Neuronal stem cell (in vitro differentiated cells): Measurements from ENCODE around the gene LSAMP.

Experiments
- DNase-seq: peaks from one replicate; pipeline ENCODE4 v3.0.0-alpha.2; 2013; ENCODE audit warnings: low spot score
- H2AFZ ChIP-seq: one replicate; pipeline ENCODE4 v1.6.1; 2013; ENCODE audit warnings: mild to moderate bottlenecking, low read length, inconsistent platforms
- H2AK5ac ChIP-seq: 2 replicates; pipeline ENCODE4 v1.6.1; 2013; ENCODE audit warnings: low read depth, mild to moderate bottlenecking, inconsistent platforms, low read length, moderate library complexity, mixed read lengths
- H2BK120ac ChIP-seq: 2 replicates; pipeline ENCODE4 v1.6.1; 2013; ENCODE audit warnings: low read depth, mild to moderate bottlenecking, inconsistent platforms, low read length, moderate library complexity, mixed read lengths
- H2BK12ac ChIP-seq: one replicate; pipeline ENCODE4 v1.6.1; 2013; ENCODE audit warnings: low read length, inconsistent platforms
- H2BK15ac ChIP-seq: 2 replicates; pipeline ENCODE4 v1.6.1; 2013; ENCODE audit warnings: mild to moderate bottlenecking, low read length, inconsistent platforms, mixed read lengths
- H2BK5ac ChIP-seq: one replicate; pipeline ENCODE4 v1.6.1; 2013; ENCODE audit warnings: inconsistent platforms, mild to moderate bottlenecking, low read length, moderate library complexity
- H3K14ac ChIP-seq: one replicate; pipeline ENCODE4 v1.6.1; 2013; ENCODE audit warnings: low read length, inconsistent platforms
- H3K18ac ChIP-seq: 2 replicates; pipeline ENCODE4 v1.6.1; 2013; ENCODE audit warnings: low read length, inconsistent platforms
- H3K23ac ChIP-seq: 2 replicates; pipeline ENCODE4 v1.6.1; 2013; ENCODE audit warnings: low read depth, mild to moderate bottlenecking, mixed read lengths, low read length, inconsistent platforms; ENCODE audit not compliant: poor library complexity
- H3K27ac ChIP-seq: replicated peaks from 3 replicates; pipeline ENCODE4 v1.5.1; 2013; ENCODE audit warnings: low read length, inconsistent platforms
- H3K27me3 ChIP-seq, 3 experiments: 2 replicates each; pipeline ENCODE4 v1.6.1; 2013; ENCODE audit warnings: low read length in 3 of 3, mild to moderate bottlenecking in 2 of 3, inconsistent platforms in 1 of 3, low read depth in 1 of 3, mixed read lengths in 1 of 3, moderate library complexity in 1 of 3; ENCODE audit not compliant: control insufficient read depth in 3 of 3, insufficient read depth in 3 of 3
- H3K36me3 ChIP-seq, 2 donors: replicated peaks in 1 of 2; 2 replicates each; pipeline ENCODE4 v1.6.1; 2013; ENCODE audit warnings: low read length in 2 of 2; ENCODE audit not compliant: control insufficient read depth in 2 of 2, insufficient read depth in 2 of 2
- H3K4ac ChIP-seq: 2 replicates; pipeline ENCODE4 v1.6.1; 2013; ENCODE audit warnings: inconsistent platforms, mild to moderate bottlenecking, low read length, moderate library complexity
- H3K4me1 ChIP-seq, 2 donors: 1 replicate in 1 of 2; 2 replicates in 1 of 2; pipeline ENCODE4 v1.6.1; 2013; ENCODE audit warnings: low read length in 2 of 2, low read depth in 1 of 2; ENCODE audit not compliant: control insufficient read depth in 2 of 2, insufficient read depth in 1 of 2
- H3K4me2 ChIP-seq: one replicate; pipeline ENCODE4 v1.6.1; 2013; ENCODE audit warnings: mild to moderate bottlenecking, low read length, inconsistent platforms; ENCODE audit not compliant: insufficient read depth, poor library complexity, severe bottlenecking
- H3K4me3 ChIP-seq, 2 donors: 2 replicates each; pipeline ENCODE4 v1.5.1; 2013; ENCODE audit warnings: low read length in 2 of 2, mild to moderate bottlenecking in 2 of 2, inconsistent platforms in 1 of 2, moderate library complexity in 1 of 2
- H3K79me1 ChIP-seq: one replicate; pipeline ENCODE4 v1.6.1; 2013; ENCODE audit warnings: low read depth, mild to moderate bottlenecking, inconsistent platforms, low read length, moderate library complexity
- H3K9ac ChIP-seq: one replicate; pipeline ENCODE4 v1.6.1; 2013; ENCODE audit warnings: mild to moderate bottlenecking, low read depth, low read length, inconsistent platforms; ENCODE audit not compliant: poor library complexity
- H3K9me3 ChIP-seq, 2 donors: replicated peaks in 1 of 2; 2 replicates each; pipeline versions ENCODE3 to v1.6.1; 2013; ENCODE audit warnings: low read length in 2 of 2, mild to moderate bottlenecking in 2 of 2, inconsistent platforms in 1 of 2, low read depth in 1 of 2, mixed read lengths in 1 of 2, moderate library complexity in 1 of 2; ENCODE audit not compliant: control insufficient read depth in 2 of 2, insufficient read depth in 1 of 2
- H4K8ac ChIP-seq: one replicate; pipeline ENCODE4 v1.6.1; 2013; ENCODE audit warnings: low read depth, mild to moderate bottlenecking, inconsistent platforms, low read length, moderate library complexity
- H4K91ac ChIP-seq: one replicate; pipeline ENCODE4 v1.6.1; 2013; ENCODE audit warnings: low read length, low read depth, mild to moderate bottlenecking, inconsistent platforms; ENCODE audit not compliant: poor library complexity
- whole genome bisulfite sequencing, 2 donors: extraction: QIAGEN DNeasy Blood & Tissue Kit; methylation state at CpG; one replicate each; pipeline ENCODE4 v1.1.7; 2013; ENCODE audit warnings: missing lambda C conversion rate in 2 of 2, mixed read lengths in 1 of 2; ENCODE audit not compliant: insufficient read length in 2 of 2, insufficient replicate concordance in 1 of 2; ENCODE audit errors: extremely low coverage in 2 of 2; 5-methylcytosine and 5-hydroxymethylcytosine counted together

LSAMP gene

DNA sequence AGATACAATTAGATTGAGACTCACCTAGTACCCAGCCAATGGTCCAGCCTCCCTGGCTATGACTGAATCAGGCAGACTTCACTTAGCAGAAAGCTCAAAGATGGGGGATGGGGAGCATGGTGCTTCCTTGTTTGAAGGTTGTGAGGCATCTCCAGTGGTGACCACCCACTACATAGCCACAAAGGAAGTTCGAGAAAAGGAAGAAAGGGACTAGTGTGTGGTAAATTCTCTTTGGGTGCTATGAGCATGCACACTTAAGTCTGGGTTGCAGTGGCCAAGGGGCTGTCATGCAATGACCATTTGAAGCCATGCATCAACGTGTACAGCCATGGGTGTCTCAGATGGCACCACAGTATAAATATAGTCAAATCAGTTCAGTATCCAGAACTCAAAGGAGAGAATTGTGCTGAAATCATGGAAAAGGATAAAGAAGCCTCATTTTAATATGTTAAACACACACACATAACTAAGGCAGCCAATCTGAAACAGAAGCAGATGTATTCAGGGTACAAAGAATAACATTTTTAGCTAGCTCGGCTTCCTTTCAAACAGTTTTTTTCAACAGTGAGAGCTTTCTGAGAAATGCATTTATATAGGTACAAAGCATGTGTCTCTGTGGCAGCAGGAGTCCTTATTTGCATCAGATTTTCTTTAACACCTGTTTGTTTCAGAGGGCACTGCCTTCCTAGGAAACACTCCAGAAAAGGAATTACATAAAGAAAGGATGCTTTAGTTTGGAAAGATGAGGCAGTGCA is 546.5 kb downstream of the LSAMP start:
- H3K9ac ChIP-seq = no peak overlapping the region
- no peak overlapping the region for H2BK12ac ChIP-seq
- H4K8ac ChIP-seq = no peak overlapping the region
- H3K23ac ChIP-seq = no peak overlapping the region
- H2AFZ ChIP-seq = no peak overlapping the region
- no peak for DNase-seq
- no peak overlapping the region for H4K91ac ChIP-seq
- no peak overlapping the region for H3K4ac ChIP-seq
- H3K27me3 ChIP-seq = no peaks in the 10 kb centered on the region
- H3K14ac ChIP-seq = no peak overlapping the region
- no peaks in the 10 kb centered on the region for H3K9me3 ChIP-seq
- no peak overlapping the region for H3K18ac ChIP-seq
- peaks cover 9 to 12% of the 10 kb centered on the region in 2 donors for H3K4me1 ChIP-seq
- no peak overlapping the region for H3K4me2 ChIP-seq
- no peaks in the 10 kb centered on the region for H3K36me3 ChIP-seq
- no CpG with 5 or more reads among the region's 3 CpGs for WGBS, 2 donors
- no peak overlapping the region for H2BK5ac ChIP-seq
- H3K79me1 ChIP-seq = no peaks in the 10 kb centered on the region
- H3K4me3 ChIP-seq = no peak overlapping the region
- no peak overlapping the region for H2AK5ac ChIP-seq
- H2BK120ac ChIP-seq = no peak overlapping the region
- H2BK15ac ChIP-seq = no peak overlapping the region
- no peak overlapping the region for H3K27ac ChIP-seq

GRCh38 chr3:115891006-115891636 is 554.2 kb downstream of the LSAMP start:
- H3K27ac ChIP-seq = no peak overlapping the region
- no peak overlapping the region for H2AFZ ChIP-seq
- no peak overlapping the region for H3K4me2 ChIP-seq
- H3K4ac ChIP-seq = no peak overlapping the region
- H3K9me3 ChIP-seq = no peaks in the 10 kb centered on the region
- H2BK12ac ChIP-seq = no peak overlapping the region
- H2BK120ac ChIP-seq = no peak overlapping the region
- no peak overlapping the region for H2BK15ac ChIP-seq
- no peak overlapping the region for H3K4me3 ChIP-seq
- peaks cover 4 to 10% of the 10 kb centered on the region in 2 donors for H3K4me1 ChIP-seq
- no peak overlapping the region for H4K91ac ChIP-seq
- no peaks in the 10 kb centered on the region for H3K79me1 ChIP-seq
- no CpG with 5 or more reads among the region's 2 CpGs for WGBS, 2 donors
- H3K36me3 ChIP-seq = no peaks in the 10 kb centered on the region
- H2AK5ac ChIP-seq = no peak overlapping the region
- no peak for DNase-seq
- H3K14ac ChIP-seq = no peak overlapping the region
- no peak overlapping the region for H4K8ac ChIP-seq
- no peak overlapping the region for H3K18ac ChIP-seq
- no peak overlapping the region for H3K9ac ChIP-seq
- H3K27me3 ChIP-seq = no peaks in the 10 kb centered on the region
- H2BK5ac ChIP-seq = no peak overlapping the region
- no peak overlapping the region for H3K23ac ChIP-seq

GRCh38 chr3:115890579-115890978 is 554.7 kb downstream of the LSAMP start:
- Histone ChIP-seq H3K79me1 (no peaks in the 10 kb centered on the region), H3K23ac (no peak overlapping the region), H2AK5ac (no peak overlapping the region), H2BK120ac (no peak overlapping the region), H4K91ac (no peak overlapping the region), H3K18ac (no peak overlapping the region), H3K4me3 (no peak overlapping the region), H2BK15ac (no peak overlapping the region), H3K4ac (no peak overlapping the region), H3K36me3 (no peaks in the 10 kb centered on the region), H3K27ac (no peak overlapping the region), H3K4me1 (peaks cover 4 to 10% of the 10 kb centered on the region in 2 donors), H3K9me3 (no peaks in the 10 kb centered on the region), H3K9ac (no peak overlapping the region), H3K14ac (no peak overlapping the region), H3K4me2 (no peak overlapping the region), H4K8ac (no peak overlapping the region), H2BK5ac (no peak overlapping the region), H3K27me3 (no peaks in the 10 kb centered on the region), H2BK12ac (no peak overlapping the region), H2AFZ (no peak overlapping the region)
- no CpG with 5 or more reads among the region's 2 CpGs for WGBS, 2 donors
- DNase-seq = no peak

DNA sequence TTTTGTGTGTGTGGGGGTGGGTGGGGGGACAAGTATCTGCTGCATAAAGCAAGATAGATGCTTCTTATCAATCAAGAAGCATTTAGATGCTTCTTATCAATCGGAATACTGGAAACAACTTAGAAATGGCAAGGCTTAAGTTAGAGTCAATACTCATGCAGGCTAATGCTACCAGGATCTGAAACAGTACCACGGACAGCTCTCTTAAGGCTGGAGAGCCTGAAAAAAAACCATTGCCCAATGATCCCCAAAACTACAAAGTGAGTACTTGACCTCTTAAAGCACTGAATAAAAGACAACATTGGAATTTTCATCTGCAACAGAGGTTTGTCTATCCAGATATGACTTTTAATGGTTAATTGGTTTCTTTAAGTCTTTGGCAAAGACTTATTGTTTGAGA is 559.7 kb downstream of the LSAMP start:
- no peak overlapping the region for H4K91ac ChIP-seq
- H2AK5ac ChIP-seq = no peak overlapping the region
- no peak overlapping the region for H3K27ac ChIP-seq
- H2AFZ ChIP-seq = no peak overlapping the region
- no peaks in the 10 kb centered on the region for H3K9me3 ChIP-seq
- H2BK15ac ChIP-seq = no peak overlapping the region
- WGBS, 2 donors = no CpG with 5 or more reads among the region's 2 CpGs
- H2BK120ac ChIP-seq = no peak overlapping the region
- H4K8ac ChIP-seq = no peak overlapping the region
- H3K14ac ChIP-seq = no peak overlapping the region
- H3K79me1 ChIP-seq = no peaks in the 10 kb centered on the region
- H2BK5ac ChIP-seq = no peak overlapping the region
- H2BK12ac ChIP-seq = no peak overlapping the region
- no peaks in the 10 kb centered on the region for H3K27me3 ChIP-seq
- no peak overlapping the region for H3K4me2 ChIP-seq
- H3K36me3 ChIP-seq = no peaks in the 10 kb centered on the region
- H3K23ac ChIP-seq = no peak overlapping the region
- no peak overlapping the region for H3K4ac ChIP-seq
- peak; percentile 26 for DNase-seq
- peaks cover 0 to 4% of the 10 kb centered on the region in 2 donors for H3K4me1 ChIP-seq
- H3K18ac ChIP-seq = no peak overlapping the region
- H3K4me3 ChIP-seq = no peak overlapping the region
- H3K9ac ChIP-seq = no peak overlapping the region
